Measurements from ENCODE around the gene ARHGEF26. TPM values are rescaled to one million over a fixed set of nuclear protein-coding genes. Genes with fewer than 3 reads are reported as not detected.

ARHGEF26 gene
- total and polyA plus RNA-seq, 2 experiments from 2014 or later, result 0.40 to 0.65 TPM

DNA sequence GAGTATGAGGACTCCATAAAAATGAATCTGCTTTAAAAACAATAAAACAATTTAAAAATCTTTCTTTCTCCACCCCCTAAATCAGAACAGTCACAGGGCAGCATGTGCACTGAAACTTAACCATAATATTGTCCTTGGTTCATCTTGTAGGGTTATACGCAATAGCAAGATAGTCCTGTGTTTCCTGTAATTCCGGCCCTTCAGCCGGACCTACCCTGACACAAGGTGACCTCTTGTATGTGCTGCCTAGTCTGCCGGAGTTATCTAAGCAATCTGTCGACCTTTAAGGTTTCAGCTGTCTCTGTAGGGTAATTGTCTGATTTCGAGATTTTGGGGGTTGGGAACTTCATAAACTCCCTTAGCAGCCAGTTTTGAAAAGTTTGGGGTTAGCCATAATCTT, 103.2 kb downstream of the ARHGEF26 start:
- Histone ChIP-seq H3K27ac (no peak overlapping the region), H3K36me3 (ENCODE audit: low read depth) (no peaks in the 10 kb centered on the region), H4K20me1 (ENCODE audit: insufficient read depth) (no peaks in the 10 kb centered on the region), H3F3A (ENCODE audit: insufficient read depth) (no peaks in the 10 kb centered on the region), H3K79me2 (ENCODE audit: insufficient read depth) (no peaks in the 10 kb centered on the region), H3K9me2 (ENCODE audit: insufficient read depth) (no peaks in the 10 kb centered on the region), H3K9ac (no peak overlapping the region), H3K9me3 (ENCODE audit: low read depth) (no peaks in the 10 kb centered on the region), H2AFZ (no peak overlapping the region), H3K4me1 (ENCODE audit: insufficient read depth) (no peaks in the 10 kb centered on the region), H3K4me3 (no peak overlapping the region), H3K27me3 (replicated peaks; ENCODE audit: insufficient read depth) (no peaks in the 10 kb centered on the region), H3K4me2 (ENCODE audit: unreplicated experiment) (no peak overlapping the region)
- in situ Hi-C loops (cut with MboI), result no loop called here
- 89 to 93% methylated on average over 6 of the region's 6 CpGs for WGBS, 2 experiments (ENCODE audit: low coverage in 1 of 2, low lambda C conversion rate in 2 of 2, missing lambda C conversion rate in 2 of 2)
- TF ChIP-seq EZH2 (IDR thresholded peaks at IDR 0.05; ENCODE audit: insufficient read depth, poor library complexity, severe bottlenecking), result no peak
- TF ChIP-seq EZH2phosphoT487 (IDR thresholded peaks at IDR 0.05; ENCODE audit: insufficient read depth, low read depth), result no peak
- no peak for DNase-seq

DNA sequence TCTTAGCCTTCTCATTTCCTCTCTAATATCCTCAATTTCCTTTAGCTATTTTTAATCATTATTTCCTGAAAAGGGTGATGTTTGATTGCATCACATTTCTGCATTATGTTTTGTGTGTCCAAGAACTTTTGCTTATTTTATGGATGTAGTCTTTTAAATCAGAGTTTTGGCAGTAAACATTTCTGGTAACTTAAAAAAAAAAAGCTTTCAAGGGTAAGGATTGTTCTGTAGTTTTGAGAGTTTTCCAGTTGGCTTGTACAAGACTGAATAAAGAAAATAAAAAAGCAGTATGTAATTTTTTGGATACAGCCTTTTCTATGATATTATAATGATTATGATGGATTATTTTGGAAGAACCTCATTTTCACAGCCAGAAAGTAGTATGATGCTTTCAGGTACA, 103.7 kb downstream of the ARHGEF26 start:
- Histone ChIP-seq H3K27ac (no peak overlapping the region), H3K4me2 (ENCODE audit: unreplicated experiment) (no peak overlapping the region), H3F3A (ENCODE audit: insufficient read depth) (no peaks in the 10 kb centered on the region), H3K36me3 (ENCODE audit: low read depth) (no peaks in the 10 kb centered on the region), H3K4me3 (no peak overlapping the region), H3K27me3 (replicated peaks; ENCODE audit: insufficient read depth) (no peaks in the 10 kb centered on the region), H3K79me2 (ENCODE audit: insufficient read depth) (no peaks in the 10 kb centered on the region), H3K9me2 (ENCODE audit: insufficient read depth) (no peaks in the 10 kb centered on the region), H2AFZ (no peak overlapping the region), H3K9me3 (ENCODE audit: low read depth) (no peaks in the 10 kb centered on the region), H3K9ac (no peak overlapping the region), H3K4me1 (ENCODE audit: insufficient read depth) (no peaks in the 10 kb centered on the region), H4K20me1 (ENCODE audit: insufficient read depth) (no peaks in the 10 kb centered on the region)
- DNase-seq, result no peak
- in situ Hi-C loops (cut with MboI), result no loop called here
- TF ChIP-seq EZH2phosphoT487 (IDR thresholded peaks at IDR 0.05; ENCODE audit: insufficient read depth, low read depth), result no peak
- no peak for TF ChIP-seq EZH2 (IDR thresholded peaks at IDR 0.05; ENCODE audit: insufficient read depth, poor library complexity, severe bottlenecking)

DNA sequence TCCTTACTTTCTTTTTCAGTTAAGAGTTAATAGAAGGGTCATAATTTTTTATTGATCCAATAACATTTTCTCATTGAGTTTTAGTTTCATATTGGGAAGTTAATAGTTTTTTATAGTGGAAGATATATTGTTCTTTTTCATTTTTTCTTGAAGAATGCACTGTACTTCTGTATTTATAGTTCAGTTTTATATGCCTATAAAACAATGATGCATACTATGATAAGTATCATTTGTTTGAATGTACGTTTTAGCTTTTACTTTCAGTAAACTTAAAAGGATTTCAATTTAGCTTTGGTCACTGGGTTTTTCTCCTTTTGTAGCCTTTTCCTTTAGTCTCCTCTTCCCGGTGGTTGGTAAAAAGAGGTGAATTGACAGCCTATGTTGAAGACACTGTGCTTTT, 104.3 kb downstream of the ARHGEF26 start:
- H4K20me1 ChIP-seq (ENCODE audit: insufficient read depth), result no peaks in the 10 kb centered on the region
- H3K4me3 ChIP-seq, result no peak overlapping the region
- H3K79me2 ChIP-seq (ENCODE audit: insufficient read depth), result no peaks in the 10 kb centered on the region
- DNase-seq, result no peak
- no peaks in the 10 kb centered on the region for H3K27me3 ChIP-seq (replicated peaks; ENCODE audit: insufficient read depth)
- no peak overlapping the region for H2AFZ ChIP-seq
- no peak for TF ChIP-seq EZH2phosphoT487 (IDR thresholded peaks at IDR 0.05; ENCODE audit: insufficient read depth, low read depth)
- TF ChIP-seq EZH2 (IDR thresholded peaks at IDR 0.05; ENCODE audit: insufficient read depth, poor library complexity, severe bottlenecking), result no peak
- H3K9me2 ChIP-seq (ENCODE audit: insufficient read depth), result no peaks in the 10 kb centered on the region
- in situ Hi-C loops (cut with MboI), result no loop called here
- no peak overlapping the region for H3K4me2 ChIP-seq (ENCODE audit: unreplicated experiment)
- H3K36me3 ChIP-seq (ENCODE audit: low read depth), result no peaks in the 10 kb centered on the region
- H3K4me1 ChIP-seq (ENCODE audit: insufficient read depth), result no peaks in the 10 kb centered on the region
- 92 to 97% methylated on average over 2 of the region's 2 CpGs for WGBS, 2 experiments (ENCODE audit: low coverage in 1 of 2, low lambda C conversion rate in 2 of 2, missing lambda C conversion rate in 2 of 2)
- H3K9me3 ChIP-seq (ENCODE audit: low read depth), result no peaks in the 10 kb centered on the region
- no peak overlapping the region for H3K27ac ChIP-seq
- H3K9ac ChIP-seq, result no peak overlapping the region
- H3F3A ChIP-seq (ENCODE audit: insufficient read depth), result no peaks in the 10 kb centered on the region

DNA sequence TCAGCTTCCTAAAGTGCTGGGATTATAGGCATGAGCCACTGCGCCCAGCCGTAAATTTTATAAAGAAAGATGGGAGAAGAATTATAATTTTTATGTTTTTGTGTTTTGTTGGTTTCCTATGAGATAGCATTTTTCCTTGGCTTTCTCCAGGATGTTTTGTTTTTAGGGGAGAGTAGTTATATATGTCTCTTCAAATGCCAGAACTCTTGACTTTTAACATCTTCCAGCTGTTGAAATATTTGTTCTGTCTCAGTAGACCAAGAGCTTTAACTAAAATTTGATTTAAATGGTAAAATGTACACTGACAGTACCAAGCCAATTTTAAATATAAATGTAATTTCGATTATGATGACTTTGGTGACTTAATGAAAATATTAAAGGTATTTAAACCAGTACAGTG, 106.3 kb downstream of the ARHGEF26 start:
- in situ Hi-C loops (cut with MboI), result no loop called here
- no peak overlapping the region for H3K27ac ChIP-seq
- H3K9me2 ChIP-seq (ENCODE audit: insufficient read depth), result no peaks in the 10 kb centered on the region
- no peak overlapping the region for H3K9ac ChIP-seq
- no peak overlapping the region for H3K4me2 ChIP-seq (ENCODE audit: unreplicated experiment)
- no peak overlapping the region for H3K4me3 ChIP-seq
- TF ChIP-seq EZH2 (IDR thresholded peaks at IDR 0.05; ENCODE audit: insufficient read depth, poor library complexity, severe bottlenecking) (no peak), EZH2phosphoT487 (IDR thresholded peaks at IDR 0.05; ENCODE audit: insufficient read depth, low read depth) (no peak)
- H3K79me2 ChIP-seq (ENCODE audit: insufficient read depth), result no peaks in the 10 kb centered on the region
- no peak overlapping the region for H2AFZ ChIP-seq
- 43 to 47% methylated on average over 3 of the region's 3 CpGs for WGBS, 2 experiments (ENCODE audit: low coverage in 1 of 2, low lambda C conversion rate in 2 of 2, missing lambda C conversion rate in 2 of 2)
- DNase-seq, result no peak
- H3K9me3 ChIP-seq (ENCODE audit: low read depth), result no peaks in the 10 kb centered on the region
- no peaks in the 10 kb centered on the region for H3K27me3 ChIP-seq (replicated peaks; ENCODE audit: insufficient read depth)
- H4K20me1 ChIP-seq (ENCODE audit: insufficient read depth), result no peaks in the 10 kb centered on the region
- H3K36me3 ChIP-seq (ENCODE audit: low read depth), result no peaks in the 10 kb centered on the region
- no peaks in the 10 kb centered on the region for H3F3A ChIP-seq (ENCODE audit: insufficient read depth)
- no peaks in the 10 kb centered on the region for H3K4me1 ChIP-seq (ENCODE audit: insufficient read depth)

DNA sequence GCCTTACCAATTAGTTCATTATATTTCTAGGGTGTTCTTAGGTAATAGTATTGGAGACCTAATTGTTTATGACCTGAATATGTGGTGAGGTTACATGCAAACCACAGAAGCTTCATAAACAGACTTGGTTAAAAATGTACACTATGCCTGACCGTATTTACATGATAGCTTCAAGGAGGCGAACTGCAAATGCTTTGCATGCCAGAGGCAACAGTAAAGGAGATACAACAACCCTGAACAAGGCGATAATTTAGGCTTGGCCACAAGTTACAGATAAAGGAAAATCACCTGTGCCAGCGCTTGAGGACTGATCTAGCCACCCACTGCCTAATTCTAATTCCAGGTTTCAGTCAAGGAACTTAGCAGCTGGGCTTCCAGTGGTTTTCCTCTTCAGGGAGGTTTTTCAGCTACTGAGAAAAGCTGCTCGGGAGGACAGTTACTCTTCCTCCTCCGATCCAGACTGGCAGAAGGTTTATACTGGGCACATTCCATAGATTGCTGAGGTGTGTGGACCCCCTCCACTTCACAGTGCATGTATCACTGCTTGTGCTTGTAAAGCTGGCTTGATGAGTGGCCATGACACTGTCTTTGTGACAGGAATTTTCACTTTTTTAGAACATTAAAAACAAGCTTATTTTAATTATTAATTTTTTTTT, 107.5 kb downstream of the ARHGEF26 start:
- no peaks in the 10 kb centered on the region for H3F3A ChIP-seq (ENCODE audit: insufficient read depth)
- H3K36me3 ChIP-seq (ENCODE audit: low read depth), result no peaks in the 10 kb centered on the region
- in situ Hi-C loops (cut with MboI), result no loop called here
- no peak for TF ChIP-seq EZH2phosphoT487 (IDR thresholded peaks at IDR 0.05; ENCODE audit: insufficient read depth, low read depth)
- no peak for TF ChIP-seq EZH2 (IDR thresholded peaks at IDR 0.05; ENCODE audit: insufficient read depth, poor library complexity, severe bottlenecking)
- no peak overlapping the region for H3K27ac ChIP-seq
- no peak for DNase-seq
- H3K9me3 ChIP-seq (ENCODE audit: low read depth), result no peaks in the 10 kb centered on the region
- H3K4me2 ChIP-seq (ENCODE audit: unreplicated experiment), result no peak overlapping the region
- no peak overlapping the region for H3K9ac ChIP-seq
- no peaks in the 10 kb centered on the region for H3K27me3 ChIP-seq (replicated peaks; ENCODE audit: insufficient read depth)
- H3K4me1 ChIP-seq (ENCODE audit: insufficient read depth), result no peaks in the 10 kb centered on the region
- no peak overlapping the region for H3K4me3 ChIP-seq
- H3K9me2 ChIP-seq (ENCODE audit: insufficient read depth), result no peaks in the 10 kb centered on the region
- no peaks in the 10 kb centered on the region for H4K20me1 ChIP-seq (ENCODE audit: insufficient read depth)
- 83 to 84% methylated on average over 6 of the region's 6 CpGs for WGBS, 2 experiments (ENCODE audit: low coverage in 1 of 2, low lambda C conversion rate in 2 of 2, missing lambda C conversion rate in 2 of 2)
- no peaks in the 10 kb centered on the region for H3K79me2 ChIP-seq (ENCODE audit: insufficient read depth)
- H2AFZ ChIP-seq, result no peak overlapping the region

Measured in GM23248 (cell line).